Osteocyte (in vitro differentiated cells): ENCODE results near the gene C4BPA. TPM values are rescaled to one million over a fixed set of nuclear protein-coding genes. Genes with fewer than 3 reads are reported as not detected.

Experiments used
- DNase-seq: peaks from one replicate; pipeline ENCODE4 v3.0.0; 2021; ENCODE audit warnings: mixed read lengths; ENCODE audit not compliant: unreplicated experiment; ENCODE audit errors: extremely low spot score
- H3K27ac Mint-ChIP-seq: one replicate; pipeline ENCODE4 v1.8.0; 2021; ENCODE audit warnings: mild to moderate bottlenecking, mixed read lengths; ENCODE audit not compliant: unreplicated experiment
- H3K27me3 Mint-ChIP-seq: one replicate; pipeline ENCODE4 v1.8.0; 2021; ENCODE audit warnings: mixed read lengths; ENCODE audit not compliant: unreplicated experiment
- H3K36me3 Mint-ChIP-seq: one replicate; pipeline ENCODE4 v1.8.0; 2021; ENCODE audit warnings: mixed read lengths; ENCODE audit not compliant: unreplicated experiment
- H3K4me1 Mint-ChIP-seq: one replicate; pipeline ENCODE4 v1.8.0; 2021; ENCODE audit warnings: mixed read lengths; ENCODE audit not compliant: unreplicated experiment
- H3K4me3 Mint-ChIP-seq: one replicate; pipeline ENCODE4 v1.8.0; 2021; ENCODE audit warnings: mild to moderate bottlenecking, moderate library complexity, mixed read lengths; ENCODE audit not compliant: unreplicated experiment
- H3K9me3 Mint-ChIP-seq: one replicate; pipeline ENCODE4 v1.8.0; 2021; ENCODE audit warnings: mixed read lengths; ENCODE audit not compliant: unreplicated experiment
- total RNA-seq: library from RNA; stranded (reverse); gene quantifications from 2 replicates; pipeline ENCODE4 v1.2.1, GENCODE V29; 2021
- TF ChIP-seq, protein P1 (sequence below): fragments of 200-600 bp; sonication (generic); IDR thresholded peaks from 2 replicates; pipeline ENCODE4 v1.5.0; 2021; ENCODE audit warnings: antibody characterized with exemption, mild to moderate bottlenecking, moderate library complexity

C4BPA gene
- total RNA-seq, 1 donor from 2014 or later: not detected

DNA sequence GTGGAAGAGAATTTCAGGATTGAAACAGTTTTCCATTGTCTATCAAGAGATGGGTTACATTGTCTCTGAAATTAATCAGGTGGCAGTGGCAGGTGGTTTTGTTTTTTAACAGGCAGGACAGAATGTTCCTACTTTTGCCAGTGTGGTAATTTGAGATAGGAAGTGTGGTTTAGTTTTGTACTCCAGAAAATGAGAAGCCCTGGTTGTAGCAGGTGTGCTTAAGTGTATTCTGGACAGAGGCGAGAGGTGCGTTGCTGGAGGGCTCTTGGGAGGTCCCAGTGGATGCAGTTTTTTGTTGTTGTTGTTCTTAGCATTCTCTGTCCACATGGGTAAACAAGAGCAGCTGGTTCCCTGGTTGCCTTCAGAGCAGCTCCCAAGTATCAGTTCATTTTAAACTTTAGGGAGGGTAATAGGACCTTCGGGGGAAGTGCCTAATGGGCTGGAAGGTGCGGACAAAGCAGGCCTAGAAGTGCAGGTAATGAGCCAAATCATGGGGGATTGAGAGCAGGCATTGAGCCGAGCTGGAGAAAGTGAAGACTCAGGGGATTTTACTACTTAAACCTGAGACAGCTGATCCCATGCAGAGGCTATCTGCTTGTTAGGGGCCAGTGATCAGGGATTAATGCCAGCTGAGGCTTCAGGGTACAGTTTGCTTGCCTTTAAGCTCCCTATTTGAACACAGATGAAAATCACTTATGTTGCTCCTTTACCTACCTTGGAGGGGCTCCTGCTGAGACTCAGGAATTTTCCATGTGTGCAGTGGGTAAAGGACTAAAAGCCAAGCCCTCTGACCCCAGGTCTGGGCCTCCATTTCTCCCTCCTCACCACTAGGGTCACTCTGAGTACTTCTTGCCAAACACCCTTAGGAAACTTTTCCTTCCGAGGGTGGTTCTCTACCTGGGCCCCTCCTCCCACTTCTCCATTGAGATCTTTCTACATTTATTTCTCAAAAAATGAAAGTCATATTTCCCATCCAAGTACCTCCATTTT is 44.9 kb upstream of the C4BPA start:
- no peaks in the 10 kb centered on the region for H3K4me1 Mint-ChIP-seq
- DNase-seq: no peak
- TF ChIP-seq, protein P1, sequence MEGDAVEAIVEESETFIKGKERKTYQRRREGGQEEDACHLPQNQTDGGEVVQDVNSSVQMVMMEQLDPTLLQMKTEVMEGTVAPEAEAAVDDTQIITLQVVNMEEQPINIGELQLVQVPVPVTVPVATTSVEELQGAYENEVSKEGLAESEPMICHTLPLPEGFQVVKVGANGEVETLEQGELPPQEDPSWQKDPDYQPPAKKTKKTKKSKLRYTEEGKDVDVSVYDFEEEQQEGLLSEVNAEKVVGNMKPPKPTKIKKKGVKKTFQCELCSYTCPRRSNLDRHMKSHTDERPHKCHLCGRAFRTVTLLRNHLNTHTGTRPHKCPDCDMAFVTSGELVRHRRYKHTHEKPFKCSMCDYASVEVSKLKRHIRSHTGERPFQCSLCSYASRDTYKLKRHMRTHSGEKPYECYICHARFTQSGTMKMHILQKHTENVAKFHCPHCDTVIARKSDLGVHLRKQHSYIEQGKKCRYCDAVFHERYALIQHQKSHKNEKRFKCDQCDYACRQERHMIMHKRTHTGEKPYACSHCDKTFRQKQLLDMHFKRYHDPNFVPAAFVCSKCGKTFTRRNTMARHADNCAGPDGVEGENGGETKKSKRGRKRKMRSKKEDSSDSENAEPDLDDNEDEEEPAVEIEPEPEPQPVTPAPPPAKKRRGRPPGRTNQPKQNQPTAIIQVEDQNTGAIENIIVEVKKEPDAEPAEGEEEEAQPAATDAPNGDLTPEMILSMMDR: no peak
- no peaks in the 10 kb centered on the region for H3K27me3 Mint-ChIP-seq
- no peaks in the 10 kb centered on the region for H3K9me3 Mint-ChIP-seq
- no peak overlapping the region for H3K4me3 Mint-ChIP-seq
- peaks cover 20% of the 10 kb centered on the region for H3K36me3 Mint-ChIP-seq
- H3K27ac Mint-ChIP-seq: no peak overlapping the region

DNA sequence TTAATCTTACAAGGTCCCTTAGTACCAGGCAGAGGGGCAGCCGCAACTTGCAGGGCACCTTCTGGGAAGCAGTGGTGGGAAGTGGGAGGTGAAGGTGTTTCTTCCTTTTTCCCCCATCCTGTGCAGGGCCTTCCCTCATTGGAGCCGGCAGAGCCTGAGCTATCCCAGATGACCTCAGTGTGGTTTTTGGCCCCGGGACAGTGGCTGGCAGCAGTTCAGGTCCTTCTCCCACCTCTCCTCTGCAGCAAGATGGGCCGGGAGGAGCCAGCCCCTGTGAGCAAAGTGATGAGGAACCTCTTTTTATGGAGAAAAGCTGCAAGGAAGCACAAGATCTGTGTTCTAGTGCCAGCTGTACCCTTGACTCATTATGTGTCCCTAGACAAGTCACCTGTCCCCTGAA is 44.2 kb upstream of the C4BPA start:
- no peak for DNase-seq
- no peaks in the 10 kb centered on the region for H3K9me3 Mint-ChIP-seq
- peaks cover 26% of the 10 kb centered on the region for H3K36me3 Mint-ChIP-seq
- no peaks in the 10 kb centered on the region for H3K4me1 Mint-ChIP-seq
- H3K4me3 Mint-ChIP-seq: no peak overlapping the region
- TF ChIP-seq, protein P1: no peak
- H3K27ac Mint-ChIP-seq: no peak overlapping the region
- no peaks in the 10 kb centered on the region for H3K27me3 Mint-ChIP-seq

DNA sequence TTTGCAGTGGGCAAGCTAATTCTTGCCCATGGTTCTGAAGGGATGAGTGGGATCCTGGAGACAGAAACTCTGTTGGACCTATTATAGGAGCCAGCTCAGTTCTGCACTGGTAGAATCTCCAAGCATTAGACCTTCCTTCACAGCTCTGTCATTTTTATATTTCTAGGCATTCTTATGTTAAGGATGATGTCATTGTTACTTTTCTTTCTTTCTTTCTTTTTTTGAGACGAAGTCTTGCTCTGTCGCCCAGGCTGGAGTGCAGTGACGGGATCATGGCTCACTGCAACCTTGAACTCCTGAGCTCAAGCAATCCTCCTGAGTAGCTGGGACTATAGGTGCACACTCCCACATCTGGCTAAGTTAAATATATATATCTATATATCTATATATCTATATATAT is 43.4 kb upstream of the C4BPA start:
- Mint-ChIP-seq H3K27ac (no peak overlapping the region), H3K4me1 (no peaks in the 10 kb centered on the region), H3K36me3 (peaks cover 30% of the 10 kb centered on the region), H3K9me3 (no peaks in the 10 kb centered on the region), H3K4me3 (no peak overlapping the region), H3K27me3 (no peaks in the 10 kb centered on the region)
- TF ChIP-seq, protein P1: no peak
- DNase-seq: no peak

DNA sequence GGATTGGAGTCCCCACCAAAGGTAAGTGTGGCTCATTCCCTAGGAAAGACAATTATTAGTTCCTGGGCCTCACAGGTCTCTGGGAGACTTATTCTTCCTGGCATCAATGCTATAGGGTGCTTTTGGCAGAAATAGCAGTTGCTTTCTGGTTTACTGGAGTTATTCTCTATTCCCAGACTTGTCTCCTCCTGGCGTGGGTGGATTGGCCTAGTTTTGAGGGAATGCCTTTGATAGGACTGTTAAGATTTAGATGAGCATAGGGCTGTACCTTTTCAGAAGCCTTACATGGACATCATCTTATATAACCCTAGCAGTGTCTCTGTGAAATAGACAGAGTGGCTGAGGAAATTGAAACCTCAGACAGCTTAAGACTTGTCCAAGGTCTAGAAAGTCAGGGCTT is 42.0 kb upstream of the C4BPA start:
- Mint-ChIP-seq H3K4me1 (no peaks in the 10 kb centered on the region), H3K4me3 (no peak overlapping the region), H3K36me3 (peaks cover 35% of the 10 kb centered on the region), H3K27ac (no peak overlapping the region), H3K9me3 (no peaks in the 10 kb centered on the region), H3K27me3 (no peaks in the 10 kb centered on the region)
- TF ChIP-seq, protein P1: no peak
- no peak for DNase-seq

DNA sequence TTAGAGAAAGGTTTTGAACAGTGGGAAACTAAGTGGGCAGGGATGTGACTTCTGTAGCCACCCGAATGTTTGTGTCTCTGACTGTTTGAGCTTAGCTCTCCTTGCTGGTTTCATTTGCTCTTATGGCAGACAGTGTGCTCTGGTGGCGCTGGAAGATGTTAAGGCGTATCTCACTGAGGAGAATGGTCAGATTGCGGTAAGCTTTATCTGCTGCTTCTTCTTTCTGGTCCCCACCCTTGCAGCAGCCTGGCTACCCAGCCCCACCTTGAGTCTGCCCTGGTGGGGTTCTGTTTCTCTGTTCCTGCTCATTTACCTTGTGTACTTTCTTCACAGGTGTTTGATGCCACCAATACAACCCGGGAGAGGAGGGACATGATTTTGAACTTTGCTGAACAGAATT is 41.0 kb upstream of the C4BPA start:
- H3K27me3 Mint-ChIP-seq: no peaks in the 10 kb centered on the region
- no peak overlapping the region for H3K27ac Mint-ChIP-seq
- no peak overlapping the region for H3K4me3 Mint-ChIP-seq
- TF ChIP-seq, protein P1: no peak
- H3K4me1 Mint-ChIP-seq: no peaks in the 10 kb centered on the region
- H3K9me3 Mint-ChIP-seq: no peaks in the 10 kb centered on the region
- peaks cover 41% of the 10 kb centered on the region for H3K36me3 Mint-ChIP-seq
- DNase-seq: no peak
